GM23248 (cell line): Measurements from ENCODE around the gene BTG1. TPM values are rescaled to one million over a fixed set of nuclear protein-coding genes. Genes with fewer than 3 reads are reported as not detected.

ENCODE experiments used
- DNase-seq: peaks from one replicate; pipeline ENCODE4 v3.0.0-alpha.2; 2015
- H2AFZ ChIP-seq: fragments of 200-600 bp; sonication (generic); 2 replicates; pipeline ENCODE4 v1.6.1; 2016; ENCODE audit warnings: antibody characterized with exemption
- H3F3A ChIP-seq: fragments of 200-600 bp; sonication (generic); 2 replicates; pipeline ENCODE4 v1.6.1; 2016; ENCODE audit warnings: mild to moderate bottlenecking, antibody characterized with exemption, mixed run types; ENCODE audit not compliant: insufficient read depth
- H3K27ac ChIP-seq: fragments of 200-600 bp; sonication (generic); 2 replicates; pipeline ENCODE4 v1.5.1; 2016; ENCODE audit warnings: mild to moderate bottlenecking
- H3K27me3 ChIP-seq: fragments of 200-600 bp; sonication (generic); replicated peaks from 2 replicates; pipeline ENCODE4 v1.6.1; 2016; ENCODE audit warnings: mild to moderate bottlenecking; ENCODE audit not compliant: insufficient read depth
- H3K36me3 ChIP-seq: fragments of 200-600 bp; sonication (generic); 2 replicates; pipeline ENCODE4 v1.6.1; 2016; ENCODE audit warnings: low read depth, mild to moderate bottlenecking
- H3K4me1 ChIP-seq: fragments of 200-600 bp; sonication (generic); 2 replicates; pipeline ENCODE4 v1.6.1; 2016; ENCODE audit warnings: mild to moderate bottlenecking; ENCODE audit not compliant: insufficient read depth
- H3K4me2 ChIP-seq: fragments of 200-600 bp; sonication (generic); one replicate; pipeline ENCODE4 v1.6.1; 2016; ENCODE audit warnings: mild to moderate bottlenecking; ENCODE audit not compliant: unreplicated experiment
- H3K4me3 ChIP-seq: fragments of 200-600 bp; sonication (generic); 2 replicates; pipeline ENCODE4 v1.5.1; 2016; ENCODE audit warnings: mild to moderate bottlenecking
- H3K79me2 ChIP-seq: fragments of 200-600 bp; sonication (generic); 2 replicates; pipeline ENCODE4 v1.6.1; 2016; ENCODE audit warnings: mild to moderate bottlenecking; ENCODE audit not compliant: insufficient read depth
- H3K9ac ChIP-seq: fragments of 200-600 bp; sonication (generic); 2 replicates; pipeline ENCODE4 v1.6.1; 2016; ENCODE audit warnings: mild to moderate bottlenecking
- H3K9me2 ChIP-seq: fragments of 200-600 bp; sonication (generic); 2 replicates; pipeline ENCODE4 v1.6.1; 2016; ENCODE audit warnings: mixed run types, mild to moderate bottlenecking, moderate library complexity; ENCODE audit not compliant: insufficient read depth
- H3K9me3 ChIP-seq: fragments of 200-600 bp; sonication (generic); one replicate; pipeline ENCODE4 v1.6.1; 2017; ENCODE audit warnings: low read depth
- H4K20me1 ChIP-seq: fragments of 200-600 bp; sonication (generic); 2 replicates; pipeline ENCODE4 v1.6.0; 2016; ENCODE audit not compliant: insufficient read depth
- EZH2 ChIP-seq: fragments of 200-600 bp; sonication (generic); IDR thresholded peaks from 2 replicates; pipeline ENCODE4 v1.6.1; 2018; ENCODE audit warnings: antibody characterized with exemption, mild to moderate bottlenecking; ENCODE audit not compliant: insufficient read depth, poor library complexity, severe bottlenecking
- EZH2phosphoT487 ChIP-seq: fragments of 200-600 bp; sonication (generic); IDR thresholded peaks from 2 replicates; pipeline ENCODE4 v1.6.1; 2018; ENCODE audit warnings: antibody characterized with exemption, moderate library complexity, mild to moderate bottlenecking, low read depth; ENCODE audit not compliant: insufficient read depth
- WGBS, 2 experiments: methylation state at CpG; one replicate each; pipeline ENCODE4 v1.1.6; 2015 to 2017; ENCODE audit warnings: low lambda C conversion rate in 2 of 2, low coverage in 1 of 2; ENCODE audit errors: missing lambda C conversion rate in 2 of 2; 5-methylcytosine and 5-hydroxymethylcytosine counted together
- in situ Hi-C: fragments of 300-500 bp; cut with MboI; formaldehyde crosslinking; loops from 2 replicates; pipeline ENCODE4 v1.15.0; 2020
- polyA plus RNA-seq: library from polyadenylated mRNA; unstranded; fragments of >200 nt; fragmentation: Nextera tagmentation; extraction: Ambion mirVana; gene quantifications from 2 replicates; pipeline ENCODE4 v1.2.1, GENCODE V29; 2016
- total RNA-seq: library from RNA; depleted of rRNA; stranded (reverse); fragments of >200 nt; shearing (Covaris generic); gene quantifications from 2 replicates; pipeline ENCODE4 v1.2.3, GENCODE V29; 2014

BTG1 gene
- total and polyA plus RNA-seq, 2 experiments from 2014 or later: 14.4 to 62.2 TPM

DNA sequence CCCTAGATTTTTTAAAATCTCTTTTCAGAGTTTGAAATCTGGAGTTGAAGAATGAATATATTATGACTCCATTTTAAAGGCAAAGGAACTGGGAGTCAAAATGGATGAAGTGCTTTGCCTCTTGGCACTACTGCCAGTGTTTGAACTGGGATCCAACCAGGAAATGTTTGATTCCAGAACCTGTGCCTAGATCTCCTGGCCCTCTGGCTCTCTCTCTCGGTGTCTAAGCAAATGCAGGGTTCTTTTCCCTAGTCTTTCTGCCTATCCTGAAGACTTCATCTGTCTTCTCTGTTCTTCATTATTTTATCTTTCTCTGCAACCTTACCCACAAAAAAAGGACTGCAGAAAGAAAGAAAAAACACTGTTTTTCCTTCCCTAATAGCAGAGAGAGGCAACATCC is 17.0 kb downstream of the BTG1 start:
- Histone ChIP-seq H2AFZ (no peak overlapping the region), H3K4me1 (peaks cover 13% of the 10 kb centered on the region), H3K9ac (no peak overlapping the region), H3K4me3 (no peak overlapping the region), H3K9me3 (no peaks in the 10 kb centered on the region), H3K79me2 (peaks cover 90% of the 10 kb centered on the region), H3K4me2 (no peak overlapping the region), H3K9me2 (no peaks in the 10 kb centered on the region), H3K36me3 (no peaks in the 10 kb centered on the region), H3K27ac (no peak overlapping the region), H3K27me3 (no peaks in the 10 kb centered on the region), H3F3A (no peaks in the 10 kb centered on the region), H4K20me1 (no peaks in the 10 kb centered on the region)
- no peak for TF ChIP-seq EZH2
- TF ChIP-seq EZH2phosphoT487: no peak
- WGBS, 2 experiments: 96 to 97% methylated on average over 1 of the region's 1 CpG
- in situ Hi-C loops: loop anchor here (25.0 kb wide), 1 partner anchor 541 kb away; no protein-coding TSS in a partner anchor
- DNase-seq: no peak

GRCh38 chr12:92124689-92125029 is 21.0 kb downstream of the BTG1 start:
- no peaks in the 10 kb centered on the region for H3K36me3 ChIP-seq
- TF ChIP-seq EZH2 (no peak), EZH2phosphoT487 (no peak)
- H3K9ac ChIP-seq: no peak overlapping the region
- H3F3A ChIP-seq: no peaks in the 10 kb centered on the region
- H3K4me3 ChIP-seq: no peak overlapping the region
- H3K79me2 ChIP-seq: peaks cover 58% of the 10 kb centered on the region
- no peaks in the 10 kb centered on the region for H3K9me2 ChIP-seq
- no peak overlapping the region for H2AFZ ChIP-seq
- H3K4me2 ChIP-seq: no peak overlapping the region
- in situ Hi-C loops: loop anchor here (25.0 kb wide), 1 partner anchor 537 kb away; no protein-coding TSS in a partner anchor
- 80 to 82% methylated on average over 6 of the region's 6 CpGs for WGBS, 2 experiments
- no peaks in the 10 kb centered on the region for H3K9me3 ChIP-seq
- no peak overlapping the region for H3K27ac ChIP-seq
- H3K4me1 ChIP-seq: no peaks in the 10 kb centered on the region
- H4K20me1 ChIP-seq: no peaks in the 10 kb centered on the region
- no peak for DNase-seq
- no peaks in the 10 kb centered on the region for H3K27me3 ChIP-seq

GRCh38 chr12:92123780-92124688 is 21.6 kb downstream of the BTG1 start:
- no peak overlapping the region for H3K27ac ChIP-seq
- no peaks in the 10 kb centered on the region for H3K36me3 ChIP-seq
- H3K9me2 ChIP-seq: no peaks in the 10 kb centered on the region
- no peak overlapping the region for H2AFZ ChIP-seq
- no peak for DNase-seq
- H3K4me2 ChIP-seq: no peak overlapping the region
- in situ Hi-C loops: no loop called here
- TF ChIP-seq EZH2phosphoT487: no peak
- TF ChIP-seq EZH2: no peak
- H3K4me1 ChIP-seq: no peaks in the 10 kb centered on the region
- H3F3A ChIP-seq: no peaks in the 10 kb centered on the region
- no peak overlapping the region for H3K4me3 ChIP-seq
- H4K20me1 ChIP-seq: no peaks in the 10 kb centered on the region
- H3K27me3 ChIP-seq: no peaks in the 10 kb centered on the region
- peaks cover 52% of the 10 kb centered on the region for H3K79me2 ChIP-seq
- H3K9me3 ChIP-seq: no peaks in the 10 kb centered on the region
- WGBS, 2 experiments: 91 to 96% methylated on average over 2 of the region's 2 CpGs
- H3K9ac ChIP-seq: no peak overlapping the region

DNA sequence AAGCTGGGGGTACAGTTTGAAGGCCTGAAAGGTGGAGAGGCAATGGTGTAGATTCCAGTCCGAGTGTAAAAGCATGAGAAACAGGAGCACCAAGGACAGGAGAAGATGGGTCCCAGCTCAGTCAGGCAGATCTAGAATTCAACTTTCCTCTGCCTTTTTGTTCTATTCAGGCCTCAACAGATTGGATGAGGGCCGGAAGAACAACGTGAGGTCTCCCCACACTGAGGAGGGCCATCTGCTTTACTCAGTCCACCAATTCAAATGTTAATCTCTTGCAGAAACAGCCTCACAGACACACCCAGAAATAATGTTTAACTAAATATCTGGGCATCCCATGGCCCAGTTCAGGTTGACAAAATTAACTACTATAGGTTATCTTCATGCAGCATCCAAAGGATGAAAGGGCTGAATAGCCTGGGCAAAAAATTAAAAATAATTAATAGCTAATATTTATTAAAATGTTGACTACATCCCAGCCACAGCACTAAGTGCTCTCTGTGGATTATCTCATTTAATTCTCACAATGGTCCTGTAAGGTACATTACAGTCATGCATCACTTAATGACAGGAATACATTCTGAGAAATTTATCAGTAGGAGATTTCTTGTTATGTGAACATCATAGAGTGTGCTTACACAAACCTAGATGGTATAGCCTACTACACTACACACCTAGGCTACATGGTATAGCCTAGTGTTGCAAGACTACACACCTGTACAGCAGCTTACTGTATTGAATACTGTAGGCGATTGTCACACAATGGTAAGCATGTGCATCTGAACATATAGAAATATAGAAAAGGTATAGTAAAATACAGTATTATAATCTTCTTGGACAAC is 22.5 kb downstream of the BTG1 start:
- in situ Hi-C loops: no loop called here
- no peak for DNase-seq
- Histone ChIP-seq H3K4me2 (no peak overlapping the region), H2AFZ (no peak overlapping the region), H3K9me2 (no peaks in the 10 kb centered on the region), H3K4me1 (no peaks in the 10 kb centered on the region), H3K9me3 (no peaks in the 10 kb centered on the region), H3K4me3 (no peak overlapping the region), H4K20me1 (no peaks in the 10 kb centered on the region), H3K79me2 (peaks cover 43% of the 10 kb centered on the region), H3K9ac (no peak overlapping the region), H3K27ac (no peak overlapping the region), H3K36me3 (no peaks in the 10 kb centered on the region), H3F3A (no peaks in the 10 kb centered on the region), H3K27me3 (no peaks in the 10 kb centered on the region)
- TF ChIP-seq EZH2: no peak
- no peak for TF ChIP-seq EZH2phosphoT487
- 83 to 89% methylated on average over 4 of the region's 4 CpGs for WGBS, 2 experiments
